Measurements from ENCODE around the gene CEP41. TPM values are rescaled to one million over a fixed set of nuclear protein-coding genes. Genes with fewer than 3 reads are reported as not detected.

Gene CEP41
- total and polyA plus RNA-seq, 10 of the 15 experiments (the other 5 are each of a cell fraction or from before 2014, with no cell fraction given) = 11.4 to 43.0 (median 24.7) TPM

GRCh38 chr7:130398526-130399090 is 42.2 kb downstream of the CEP41 start:
- WGBS (ENCODE audit: insufficient coverage, insufficient replicate concordance, low lambda C conversion rate, missing lambda C conversion rate) = 74% methylated on average over 8 of the region's 8 CpGs
- ChIA-PET SMC1A (ENCODE audit: uncharacterized antibody, unreplicated experiment) (interaction anchor here (2.1 kb wide), 1 partner anchor 13 kb away, joined by 7 read pairs; no protein-coding TSS in a partner anchor), CTCF (no interaction called here), POLR2A (no interaction called here), RAD21 (ENCODE audit: unreplicated experiment) (no interaction called here)
- TF ChIP-seq NR2C1 (IDR thresholded peaks at IDR 0.05) (no peak), RAD51 (IDR thresholded peaks at IDR 0.05) (no peak), ZNF687 (IDR thresholded peaks at IDR 0.05) (no peak), FOXK2 (IDR thresholded peaks at IDR 0.05) (no peak)
- no TSS peak for BruUV-seq (replicated peaks)
- no peaks in the 10 kb centered on the region for H3K27me3 ChIP-seq (replicated peaks in 1 of 2; ENCODE audit: control insufficient read depth in 2 of 2, insufficient read depth in 2 of 2, low read length in 1 of 2)
- no peak overlapping the region for H2AFZ ChIP-seq (ENCODE audit: control insufficient read depth, low read depth, low read length)
- ATAC-seq (no peak), DNase-seq (ENCODE audit: low read depth, low spot score) (no peak), FAIRE-seq (no peak)
- H3K4me2 ChIP-seq (ENCODE audit: control insufficient read depth, insufficient read depth) = no peak overlapping the region
- peaks cover 11% of the 10 kb centered on the region for H3K4me1 ChIP-seq (ENCODE audit: control insufficient read depth, insufficient read depth, low read length)
- H3K9ac ChIP-seq (ENCODE audit: control insufficient read depth, insufficient read depth, low read length) = no peak overlapping the region
- in situ Hi-C loops (cut with MboI) = no loop called here
- H3K9me3 ChIP-seq (replicated peaks; ENCODE audit: control insufficient read depth, insufficient read depth, low read length) = no peaks in the 10 kb centered on the region
- no peak overlapping the region for H3K27ac ChIP-seq (ENCODE audit: control insufficient read depth, insufficient read depth)
- no peaks in the 10 kb centered on the region for H4K20me1 ChIP-seq (ENCODE audit: control insufficient read depth, insufficient read depth)
- intact Hi-C loops (cut with micrococcal nuclease; ENCODE audit: unreplicated experiment) = no loop called here
- peaks cover 3 to 4% of the 10 kb centered on the region in 2 experiments; a peak in 1 of 4 replicates for H3K36me3 ChIP-seq (ENCODE audit: control insufficient read depth in 2 of 2, insufficient read depth in 2 of 2, low read length in 1 of 2)
- no peak overlapping the region for H3K4me3 ChIP-seq
- no peaks in the 10 kb centered on the region for H3K79me2 ChIP-seq (ENCODE audit: control insufficient read depth, insufficient read depth, low read length)

Data from GM12878 (cell line).